ENCODE data around the gene TOMM34.

Gene TOMM34

DNA sequence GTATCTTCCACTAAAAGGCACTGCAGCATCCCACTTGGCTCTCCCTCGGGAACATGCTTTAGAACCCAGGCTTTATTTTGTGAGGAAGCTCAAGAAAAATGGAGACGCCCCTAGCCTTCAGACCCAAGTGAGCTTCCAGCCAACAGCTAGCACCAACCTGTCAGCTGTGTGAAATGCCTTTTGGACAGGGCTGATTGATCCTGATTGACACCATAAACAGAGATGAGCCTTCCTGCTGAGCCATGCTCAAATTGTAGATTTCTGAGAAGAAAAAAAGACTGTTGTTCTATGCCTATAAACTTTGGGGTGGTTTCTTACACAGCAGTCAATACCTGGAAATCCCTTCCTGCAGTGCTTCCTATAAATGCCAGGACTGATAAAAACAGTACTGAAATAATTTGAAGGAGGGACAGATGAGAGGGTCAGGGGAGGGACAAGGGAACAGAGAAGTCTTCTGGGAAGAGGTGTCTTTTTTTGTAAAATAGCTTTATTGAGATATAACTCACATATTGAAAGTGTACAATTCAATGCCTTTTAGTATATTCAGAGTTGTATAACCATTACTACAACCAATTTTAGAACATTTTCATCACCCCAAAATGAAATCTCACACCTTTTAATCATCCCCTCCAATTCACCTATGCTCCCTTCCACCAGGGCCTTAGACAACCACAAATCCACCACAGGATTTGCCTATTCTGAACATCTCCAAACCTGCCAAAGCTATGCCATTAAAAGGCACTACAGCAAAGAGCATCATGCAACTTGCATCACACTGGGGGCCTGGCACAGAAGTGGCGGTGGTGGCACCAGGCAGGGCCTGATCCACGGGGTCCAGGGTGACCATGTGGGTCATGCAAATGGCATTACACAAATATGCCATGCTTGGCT is 3.4 kb upstream of the TOMM34 start:
- DNase-seq (ENCODE audit: low spot score) = no peak

DNA sequence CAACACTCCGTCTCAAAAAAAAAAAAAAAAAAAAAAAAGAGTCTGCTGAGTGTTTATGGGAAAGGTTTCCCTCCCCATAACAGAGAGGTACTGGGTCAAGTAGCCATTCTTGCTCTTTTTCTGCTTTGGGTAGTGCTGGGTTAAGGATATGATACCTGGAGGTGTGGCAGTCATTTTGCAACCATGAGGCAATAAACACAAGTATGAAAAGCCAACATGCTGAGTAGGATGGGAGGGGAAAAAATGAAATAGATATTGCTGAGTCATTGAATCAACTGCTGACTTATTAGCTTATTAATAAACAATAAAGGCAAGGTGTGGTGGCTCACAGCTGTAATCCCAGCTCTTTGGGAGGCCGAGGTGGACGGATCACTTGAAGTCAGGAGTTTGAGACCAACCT is 2.3 kb upstream of the TOMM34 start:
- peak; percentile 45 for DNase-seq (ENCODE audit: low spot score)

DNA sequence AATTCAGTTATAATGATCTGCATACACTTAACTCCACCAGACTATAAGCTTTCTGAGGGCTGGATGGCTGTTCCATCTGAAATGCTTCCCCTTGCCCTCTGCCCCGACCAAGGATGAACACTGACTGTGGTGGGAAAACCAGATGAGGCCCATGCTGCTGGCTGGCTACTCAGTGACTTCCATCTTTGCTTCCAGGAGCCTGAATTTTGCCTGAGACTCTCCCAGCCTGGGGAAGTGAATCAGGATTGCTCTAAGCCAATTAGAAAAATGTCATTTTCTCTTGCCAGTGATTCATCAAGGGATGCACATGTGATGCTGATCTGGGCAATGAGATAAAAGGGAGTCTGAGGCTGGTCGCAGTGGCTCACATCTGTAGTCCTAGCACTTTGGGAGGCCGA is 1.7 kb upstream of the TOMM34 start:
- DNase-seq (ENCODE audit: low spot score) = no peak

DNA sequence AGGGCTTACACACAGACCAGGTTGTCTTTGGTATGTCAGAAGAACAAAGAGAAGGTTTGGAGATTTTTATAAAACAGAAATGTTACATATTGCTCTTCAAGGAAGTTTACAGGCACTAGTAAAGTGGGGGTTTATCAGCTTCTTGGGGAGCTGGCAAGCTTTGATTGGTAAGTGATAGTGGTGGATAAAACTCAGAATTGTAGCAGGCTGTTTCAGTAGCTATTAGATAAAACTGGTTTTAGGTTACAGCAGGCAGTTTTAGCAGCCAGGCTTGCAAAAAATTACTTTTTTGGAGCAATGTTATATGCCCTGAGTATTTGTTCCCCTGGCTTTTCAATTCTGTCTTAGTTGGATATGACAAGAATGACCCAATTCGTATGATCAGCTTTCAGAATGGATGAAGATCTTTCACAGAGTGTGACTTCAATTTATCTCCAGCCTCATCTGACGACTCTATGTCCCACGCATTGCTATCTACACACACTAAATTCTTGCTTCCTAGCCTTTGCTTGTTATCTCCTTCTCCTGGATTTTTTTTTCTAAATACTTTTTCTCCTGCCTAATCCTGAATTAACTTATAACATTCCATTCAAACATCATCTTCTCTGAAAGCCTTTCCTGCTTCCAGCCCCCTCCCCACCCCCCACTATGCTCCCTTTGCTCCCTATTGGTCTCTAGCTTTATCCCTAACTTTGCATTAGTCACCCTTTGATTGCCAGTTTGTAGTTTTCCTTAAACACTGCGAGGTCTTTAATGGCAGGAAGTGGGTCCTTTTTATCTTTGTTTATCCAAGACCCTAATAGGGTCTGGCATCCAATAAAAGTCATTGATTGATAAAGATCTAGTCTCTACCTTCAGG is 1.0 kb upstream of the TOMM34 start:
- no peak for DNase-seq (ENCODE audit: low spot score)

DNA sequence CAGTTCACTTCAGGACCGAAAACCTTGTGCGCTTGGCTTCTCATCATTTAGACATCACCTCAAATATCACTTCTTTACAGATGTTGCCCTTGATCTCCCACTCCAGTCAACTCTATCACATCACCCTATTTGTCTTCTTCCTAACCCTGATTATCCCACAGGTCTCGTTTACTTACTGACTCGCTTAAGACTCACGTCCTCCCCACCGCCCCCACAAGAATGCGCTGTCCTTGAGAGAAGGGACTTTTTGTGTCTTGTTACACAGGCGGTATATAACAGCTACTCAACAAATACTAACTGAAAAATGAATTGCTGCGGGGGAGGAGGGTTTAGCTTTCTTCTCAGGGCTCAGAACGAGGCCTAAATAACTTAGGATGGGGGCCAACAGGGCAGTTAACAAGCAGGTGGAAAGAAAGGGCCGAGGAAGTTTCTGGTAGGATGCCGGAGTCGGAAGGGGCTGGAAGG is 527 bp downstream of the TOMM34 start:
- no peak for DNase-seq (ENCODE audit: low spot score)

DNA sequence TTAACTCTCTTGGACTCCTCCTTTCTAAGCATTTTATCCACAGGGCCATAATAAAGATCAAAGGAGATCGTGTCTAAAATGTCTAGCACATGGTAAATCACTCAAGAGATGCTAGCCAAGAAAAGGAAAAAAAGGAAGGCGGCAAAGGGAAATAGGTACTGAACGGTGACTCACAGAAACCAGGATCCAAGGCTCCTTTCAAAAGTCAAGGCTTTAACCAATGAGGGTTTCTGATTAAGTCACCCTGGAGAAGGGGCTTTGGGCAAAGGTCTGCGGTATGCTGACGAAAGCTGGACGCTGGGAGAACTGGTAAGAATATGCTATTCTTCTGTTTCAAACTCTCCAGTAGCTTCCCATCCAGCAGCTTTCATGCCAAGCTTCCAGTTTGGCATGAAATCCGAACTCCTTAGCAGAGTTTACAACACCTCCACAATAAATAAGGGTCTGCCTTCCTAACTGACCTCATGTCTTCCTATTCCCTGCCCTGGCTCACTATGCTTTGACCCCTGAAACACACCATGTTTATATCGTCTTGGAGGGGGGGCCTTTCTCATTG is 1.0 kb downstream of the TOMM34 start:
- DNase-seq (ENCODE audit: low spot score) = no peak

DNA sequence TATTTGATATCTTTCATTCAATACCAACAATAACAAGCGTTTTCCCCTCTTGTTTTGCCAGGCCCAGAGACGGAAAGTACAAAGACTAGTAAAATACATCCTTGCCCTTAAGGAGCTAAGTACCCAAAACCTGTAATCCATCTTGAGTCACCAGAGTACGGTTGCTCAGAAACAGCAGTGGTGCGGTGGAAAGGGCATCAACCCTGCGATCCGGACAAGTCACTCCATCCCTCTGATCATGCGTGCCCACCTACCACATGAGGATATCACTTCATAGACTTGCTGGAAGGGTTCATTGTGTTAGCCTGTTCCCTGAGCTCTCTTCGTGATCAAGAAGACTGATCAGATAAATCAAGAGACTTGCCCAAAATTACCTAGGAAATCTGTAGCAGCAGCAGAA is 1.9 kb downstream of the TOMM34 start:
- no peak for DNase-seq (ENCODE audit: low spot score)

DNA sequence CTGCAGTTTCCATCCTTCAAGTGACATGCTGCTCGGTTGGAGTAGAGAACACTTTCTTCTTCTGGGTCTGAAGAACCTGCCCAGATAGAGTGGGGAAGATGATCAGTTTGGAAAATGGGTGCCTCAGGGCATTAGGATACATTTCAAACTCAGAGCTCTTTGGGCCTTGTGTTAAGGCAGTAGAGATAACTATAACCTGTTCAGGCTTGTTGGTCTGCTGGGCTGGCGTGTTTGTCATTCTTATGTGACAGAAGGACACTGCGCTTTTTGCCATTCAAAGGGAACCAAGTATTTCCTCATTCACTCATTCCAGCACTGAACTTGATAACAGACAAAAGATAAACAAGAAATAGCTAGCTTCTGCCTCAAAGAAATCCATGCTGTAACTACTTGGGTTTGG is 3.8 kb downstream of the TOMM34 start:
- no peak for DNase-seq (ENCODE audit: low spot score)

DNA sequence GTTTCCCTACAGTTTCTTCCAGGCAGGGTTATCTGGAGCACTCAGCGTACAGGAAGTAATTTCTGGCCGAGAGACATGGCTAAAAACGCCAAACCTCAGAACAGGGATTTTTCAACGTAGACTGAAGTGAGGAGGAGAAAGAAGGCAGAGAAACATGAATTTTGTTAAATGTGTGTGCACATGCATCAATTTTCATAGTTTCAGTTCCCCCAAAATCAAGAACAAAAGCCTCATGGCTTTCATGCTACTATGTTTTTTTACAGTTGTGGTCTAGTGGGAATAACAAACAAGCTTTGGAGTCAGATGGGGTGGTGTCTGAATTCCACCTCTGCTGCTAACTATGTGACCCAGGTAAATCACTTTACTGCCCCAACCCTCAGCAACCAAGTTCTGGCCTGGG is 4.9 kb downstream of the TOMM34 start:
- DNase-seq (ENCODE audit: low spot score) = no peak

DNA sequence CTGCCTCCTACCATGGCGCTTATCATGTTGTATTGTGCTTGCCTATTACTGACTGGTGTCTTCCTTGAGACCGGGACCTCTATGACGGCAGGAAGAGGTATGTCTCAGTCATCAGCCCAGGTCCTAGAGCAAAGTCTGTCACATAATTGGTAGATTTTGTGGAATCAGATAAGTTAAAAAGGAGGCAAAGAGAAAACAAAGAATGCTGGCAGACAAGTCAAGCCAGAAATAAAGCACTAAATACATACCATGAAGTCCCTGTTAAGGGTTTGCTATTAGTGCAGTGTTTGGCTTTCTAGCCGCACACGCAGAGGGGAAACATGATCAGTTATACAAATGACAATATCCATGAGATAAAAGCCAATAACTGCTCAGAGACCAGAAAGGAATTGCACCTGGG is 6.0 kb downstream of the TOMM34 start:
- no peak for DNase-seq (ENCODE audit: low spot score)

DNA sequence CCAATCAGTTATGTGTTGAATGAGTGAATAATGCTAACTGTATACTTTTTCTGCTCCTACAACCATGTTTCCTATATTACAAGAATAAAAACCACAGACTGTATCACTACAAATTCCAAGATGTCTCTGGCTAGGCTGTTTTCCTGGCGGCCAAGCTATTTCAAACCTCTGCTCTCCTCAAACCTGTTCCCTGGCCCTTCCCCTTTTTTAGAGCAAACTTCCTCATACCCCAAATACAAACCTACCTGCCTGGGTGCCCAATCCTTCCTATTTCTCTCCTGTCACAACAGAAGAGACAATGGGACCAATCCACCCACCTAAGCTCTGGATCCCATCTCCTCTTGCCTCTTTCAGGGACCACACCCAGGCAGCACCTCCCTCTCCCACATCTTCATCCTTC is 7.5 kb downstream of the TOMM34 start:
- no peak for DNase-seq (ENCODE audit: low spot score)

DNA sequence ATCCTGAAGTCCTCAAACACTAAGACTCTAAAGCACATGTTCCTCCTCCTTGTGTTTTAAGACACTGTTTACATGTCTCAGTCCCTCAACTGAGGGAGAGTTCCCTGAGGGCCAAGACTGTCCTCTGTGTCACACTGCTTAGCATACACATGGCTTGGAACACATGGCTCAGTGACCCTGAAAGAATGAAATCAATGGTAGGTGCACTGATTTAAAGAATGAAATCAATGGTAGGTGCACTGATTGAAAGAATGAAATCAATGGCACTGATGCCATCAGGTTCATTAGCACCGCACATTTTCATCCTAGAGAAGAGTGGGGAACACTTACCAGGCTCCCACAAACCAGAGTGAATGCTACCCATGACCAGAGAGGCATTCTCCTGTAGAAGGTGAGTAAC is 9.8 kb downstream of the TOMM34 start:
- no peak for DNase-seq (ENCODE audit: low spot score)

DNA sequence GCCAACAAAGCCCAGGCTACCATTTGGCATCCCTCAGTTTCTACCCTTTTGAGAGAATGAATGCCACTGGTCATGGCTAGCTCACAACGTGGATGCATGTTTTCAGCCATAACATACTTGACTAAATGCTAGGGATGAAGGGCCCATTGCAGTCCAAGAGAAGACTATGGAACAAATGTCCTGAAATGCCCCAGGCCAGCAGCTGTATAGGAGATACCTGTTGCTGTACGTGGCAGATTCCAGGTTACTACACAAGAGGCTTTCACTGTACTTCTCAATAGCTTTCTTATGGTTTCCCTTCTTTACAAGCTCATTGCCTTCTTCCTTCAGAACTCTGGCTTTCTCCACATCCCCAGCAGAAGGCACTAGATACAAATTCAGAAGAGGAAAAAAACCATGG is 11.7 kb downstream of the TOMM34 start:
- no peak for DNase-seq (ENCODE audit: low spot score)

DNA sequence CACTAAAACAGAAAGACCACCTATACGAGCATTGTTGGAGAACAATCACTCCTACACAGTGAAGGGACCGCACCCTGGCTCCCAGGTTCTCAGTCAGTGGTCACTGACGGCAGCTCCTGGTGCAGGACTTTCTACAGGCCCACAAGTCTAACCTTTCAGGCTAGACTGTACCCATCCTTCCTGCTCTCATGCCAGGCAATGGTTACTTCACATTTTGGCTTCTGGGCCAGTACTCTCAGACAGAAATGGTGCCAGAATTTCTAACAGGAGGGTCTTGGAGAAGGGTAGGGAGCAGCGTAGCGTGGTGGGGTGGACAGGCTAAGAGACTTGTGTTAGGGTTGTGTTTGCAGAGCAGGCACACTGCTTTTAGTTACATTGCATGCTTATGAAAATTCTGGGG is 12.1 kb downstream of the TOMM34 start:
- no peak for DNase-seq (ENCODE audit: low spot score)

DNA sequence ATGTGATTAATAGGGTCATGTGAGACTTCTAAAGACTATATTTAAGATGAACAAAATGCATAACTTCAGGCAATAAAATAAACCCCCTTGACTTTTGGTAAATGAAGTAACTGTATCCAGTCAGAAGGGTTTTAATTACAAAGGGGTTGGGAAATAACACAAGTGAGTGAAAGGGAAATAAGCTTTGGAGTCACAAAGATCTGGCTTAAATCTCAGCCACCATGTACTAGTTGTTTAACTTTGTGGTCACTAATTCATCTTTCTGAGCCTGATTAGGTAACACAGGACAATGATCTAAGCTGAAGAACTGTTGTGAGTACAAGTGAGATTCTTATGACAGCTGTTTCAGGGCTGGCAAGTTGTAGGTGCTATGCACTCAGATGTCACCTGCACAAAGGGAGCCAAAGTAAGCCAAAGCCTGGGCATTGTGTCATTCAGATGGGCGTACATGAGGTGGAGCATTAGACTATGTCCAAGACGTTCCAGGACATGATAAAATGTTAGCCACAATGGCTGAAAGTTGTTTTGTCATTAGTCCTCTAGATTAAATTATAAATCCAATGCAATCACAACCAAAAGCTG is 13.8 kb downstream of the TOMM34 start:
- no peak for DNase-seq (ENCODE audit: low spot score)

DNA sequence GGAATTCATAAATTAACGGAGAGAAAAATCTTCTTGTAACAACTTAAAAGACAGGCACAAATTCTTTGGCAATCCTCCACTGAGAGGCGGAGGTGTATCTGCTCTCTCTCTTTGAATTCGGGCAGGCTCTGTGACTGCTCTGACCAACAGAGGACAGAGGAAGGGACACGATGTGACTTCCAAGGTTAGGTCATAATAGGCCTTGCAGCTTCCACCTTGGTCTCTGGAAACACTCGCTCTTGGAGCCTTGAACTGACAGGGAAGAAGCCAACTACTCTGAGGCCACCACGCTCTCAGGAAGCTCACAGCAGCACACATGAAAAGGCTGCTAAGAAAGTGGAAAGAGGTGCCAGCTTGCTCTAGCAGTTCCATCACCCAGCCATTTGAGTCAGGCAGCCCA is 14.9 kb downstream of the TOMM34 start:
- DNase-seq (ENCODE audit: low spot score) = no peak

DNA sequence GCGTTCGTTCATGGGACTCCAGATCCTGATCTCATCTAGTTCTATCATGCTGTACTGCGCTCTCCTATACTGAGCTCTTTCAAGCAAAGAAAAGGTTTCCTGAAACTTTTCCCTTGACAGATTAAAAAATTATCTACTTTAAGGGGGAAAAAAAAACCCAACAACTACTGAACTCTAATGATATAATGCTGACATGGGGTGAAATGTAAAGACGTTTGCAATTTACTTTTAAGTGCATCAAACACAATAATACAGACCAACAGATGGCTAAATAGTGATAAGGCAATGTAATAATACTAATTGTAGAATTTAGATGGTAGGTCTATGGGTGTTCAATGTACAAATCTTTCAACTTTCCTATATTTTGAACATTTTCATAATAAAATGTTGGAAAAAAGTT is 16.4 kb downstream of the TOMM34 start:
- DNase-seq (ENCODE audit: low spot score) = no peak

DNA sequence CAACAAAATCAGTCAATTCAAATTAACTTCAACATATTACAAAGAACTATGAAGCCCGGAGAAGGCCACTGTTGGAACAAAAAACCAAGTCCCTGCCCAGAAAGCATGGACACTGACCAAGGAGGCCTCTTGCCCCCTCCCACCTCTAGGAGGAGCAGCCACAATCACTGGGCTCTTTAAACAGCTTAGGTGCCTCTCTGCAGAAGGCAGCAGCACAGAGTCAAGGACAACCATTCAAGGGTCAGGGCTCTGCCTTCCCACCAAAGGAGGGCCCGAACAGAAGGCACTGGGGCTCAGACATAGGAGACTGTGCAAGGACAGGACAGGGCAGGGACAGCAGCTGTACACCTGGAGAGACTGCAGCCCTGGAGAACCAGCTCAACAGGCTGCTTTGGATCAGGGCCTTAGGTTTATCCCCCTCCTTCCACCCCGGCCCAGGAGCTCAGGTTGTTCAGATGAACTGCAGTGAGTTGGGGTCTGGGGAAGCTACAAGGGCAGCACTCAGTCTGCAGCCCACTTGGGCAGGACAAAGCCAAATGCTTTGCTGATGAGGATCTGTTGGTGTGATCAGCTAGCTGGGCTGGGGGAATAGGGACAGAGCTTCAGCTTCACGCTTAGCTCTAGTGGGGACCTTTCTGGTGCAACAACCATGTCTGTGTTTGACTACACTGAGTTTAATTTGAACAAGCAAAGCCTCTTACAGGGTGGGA is 17.8 kb downstream of the TOMM34 start:
- DNase-seq (ENCODE audit: low spot score) = no peak

DNA sequence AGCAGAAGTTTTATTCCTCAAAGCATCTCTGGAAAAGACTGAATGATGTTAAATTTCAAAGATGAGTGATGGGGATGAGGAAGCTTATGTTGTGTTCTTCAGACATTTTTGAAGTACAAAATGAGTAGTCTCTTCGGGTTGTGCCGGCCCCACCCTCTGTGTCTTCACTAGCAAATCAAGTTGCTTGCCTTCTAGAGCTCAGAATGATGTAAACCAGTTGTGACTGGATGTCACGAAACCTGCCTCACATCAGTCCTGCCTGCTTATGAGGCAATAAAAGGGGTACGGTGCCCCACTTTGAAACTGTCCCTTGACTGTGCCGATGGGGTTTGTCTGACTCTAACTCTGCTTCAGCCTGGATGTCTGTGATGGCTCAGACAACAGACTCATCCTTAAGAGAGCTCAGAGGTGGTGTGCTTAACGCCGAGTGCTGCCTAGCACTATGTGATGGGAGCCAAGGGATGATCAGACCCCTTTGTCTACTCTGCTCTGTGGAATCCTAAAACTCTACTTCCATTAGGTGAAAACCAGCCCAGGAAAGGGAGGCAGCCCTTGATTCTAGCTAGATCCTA is 19.0 kb downstream of the TOMM34 start:
- no peak for DNase-seq (ENCODE audit: low spot score)

DNA sequence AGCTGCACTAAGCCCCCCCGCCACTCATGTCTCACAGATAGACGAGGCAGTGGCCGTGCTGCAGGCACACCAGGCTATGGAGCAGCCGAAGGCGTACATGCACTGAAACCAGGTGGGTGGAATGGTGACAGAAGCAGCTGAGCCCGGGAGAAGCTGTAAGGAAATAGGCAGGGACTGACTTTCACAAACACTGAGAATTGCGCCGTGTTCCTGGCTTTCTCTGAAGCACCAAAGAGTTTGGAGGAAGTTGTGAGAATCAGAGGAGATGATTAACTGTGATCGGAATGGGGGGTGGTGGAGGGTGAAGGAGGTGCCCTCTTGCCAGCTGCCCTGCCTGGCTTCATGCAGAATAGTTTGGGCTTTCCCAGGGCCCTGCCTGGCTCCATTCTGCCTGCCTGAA is 21.6 kb downstream of the TOMM34 start:
- no peak for DNase-seq (ENCODE audit: low spot score)

DNA sequence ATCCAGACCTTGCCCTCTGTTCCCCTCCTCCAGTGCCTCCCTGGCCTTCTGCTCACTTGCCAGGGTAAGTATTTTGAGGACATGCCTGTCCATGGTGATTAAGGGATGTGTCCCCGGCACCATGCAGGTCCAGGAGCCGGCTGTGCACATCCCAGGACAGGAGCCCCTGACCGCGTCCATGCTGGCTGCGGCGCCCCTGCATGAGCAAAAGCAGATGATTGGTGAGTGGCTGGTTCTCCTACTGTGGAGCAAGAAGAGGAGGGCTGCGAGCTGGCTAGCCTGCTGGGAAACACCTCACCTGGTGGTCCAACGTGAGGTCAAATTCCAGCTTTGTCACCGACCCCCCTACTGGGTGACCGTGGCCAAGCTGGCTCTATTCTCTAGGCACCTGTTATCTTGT is 23.7 kb downstream of the TOMM34 start:
- DNase-seq (ENCODE audit: low spot score) = no peak

DNA sequence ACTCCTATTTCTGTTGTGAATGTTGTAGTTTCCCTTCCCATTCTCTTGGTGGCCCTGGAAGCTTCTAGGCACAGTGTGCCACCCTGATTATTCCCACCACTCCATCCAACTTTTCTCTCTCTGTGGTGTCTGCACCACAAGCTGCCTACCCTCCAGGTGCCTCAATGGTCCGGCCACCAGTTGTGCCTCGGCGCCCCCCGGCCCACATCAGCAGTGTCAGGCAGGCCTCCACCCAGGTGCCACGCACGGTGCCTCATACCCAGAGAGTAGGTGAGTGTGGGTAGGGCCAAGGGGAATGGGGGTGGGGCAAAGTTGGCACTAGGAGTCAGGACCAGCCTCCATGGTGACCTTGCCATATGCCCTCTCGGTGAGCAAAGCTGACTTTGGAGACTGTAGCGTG is 27.3 kb downstream of the TOMM34 start:
- DNase-seq (ENCODE audit: low spot score) = no peak
